ENCODE data around the gene SPAM1. TPM values are rescaled to one million over a fixed set of nuclear protein-coding genes. Genes with fewer than 3 reads are reported as not detected.

The SPAM1 gene
- total RNA-seq, 1 experiment from 2014 or later, result not detected

- no peak for TF ChIP-seq ZNF425 (CRISPR knock-in tag; conservative IDR thresholded peaks at IDR 0.05)
- no peak for TF ChIP-seq FOXK1 (CRISPR knock-in tag; IDR thresholded peaks at IDR 0.05)
- TF ChIP-seq AFF4 (CRISPR knock-in tag; IDR thresholded peaks at IDR 0.05; ENCODE audit: borderline replicate concordance), result no peak
Measured at GRCh38 chr7:123936388-123936787, 11.3 kb downstream of the SPAM1 start (continued).

GRCh38 chr7:123939784-123940183 lies 14.7 kb downstream of the SPAM1 start:
- Mint-ChIP-seq H3K27me3 (ENCODE audit: low read depth) (no peaks in the 10 kb centered on the region), H3K4me3 (no peak overlapping the region), H3K4me1 (peaks cover 41% of the 10 kb centered on the region), H3K36me3 (peaks cover 20% of the 10 kb centered on the region), H3K9me3 (peaks cover 19% of the 10 kb centered on the region), H3K27ac (no peak overlapping the region)
- TF ChIP-seq ATF6 (CRISPR knock-in tag; IDR thresholded peaks at IDR 0.05) (no peak), IRF1 (CRISPR knock-in tag; IDR thresholded peaks at IDR 0.05) (no peak), PRRX2 (CRISPR knock-in tag; IDR thresholded peaks at IDR 0.05) (no peak), RORB (CRISPR knock-in tag; IDR thresholded peaks at IDR 0.05) (no peak), JAZF1 (CRISPR knock-in tag; IDR thresholded peaks at IDR 0.05) (no peak), TP53 (CRISPR knock-in tag; IDR thresholded peaks at IDR 0.05) (no peak), FOXP4 (CRISPR knock-in tag; IDR thresholded peaks at IDR 0.05) (no peak), TEAD1 (CRISPR knock-in tag; IDR thresholded peaks at IDR 0.05) (no peak), ZNF423 (CRISPR knock-in tag; IDR thresholded peaks at IDR 0.05) (no peak), FOXP1 (CRISPR knock-in tag; IDR thresholded peaks at IDR 0.05; ENCODE audit: borderline replicate concordance) (no peak), MAX (CRISPR knock-in tag; IDR thresholded peaks at IDR 0.05) (no peak), SMAD4 (CRISPR knock-in tag; IDR thresholded peaks at IDR 0.05) (no peak), ZNF512 (CRISPR knock-in tag; IDR thresholded peaks at IDR 0.05; ENCODE audit: borderline replicate concordance) (no peak), HMGA2 (CRISPR knock-in tag; IDR thresholded peaks at IDR 0.05) (no peak), NFYB (CRISPR knock-in tag; conservative IDR thresholded peaks at IDR 0.05; ENCODE audit: low read depth) (no peak), ZNF281 (CRISPR knock-in tag; IDR thresholded peaks at IDR 0.05) (no peak), TEAD4 (CRISPR knock-in tag; IDR thresholded peaks at IDR 0.05) (no peak), ELF4 (CRISPR knock-in tag; IDR thresholded peaks at IDR 0.05; ENCODE audit: low read depth) (no peak)
- CTCF ChIA-PET, result no interaction called here
- POLR2A ChIA-PET, result no interaction called here
- DNase-seq (ENCODE audit: low spot score) (no peak), ATAC-seq (no peak)

Data from WTC11 (cell line).